H9 (cell line): ENCODE results near the gene CFAP65. TPM values are rescaled to one million over a fixed set of nuclear protein-coding genes. Genes with fewer than 3 reads are reported as not detected.

Experiments used
- DNase-seq: peaks from one replicate; pipeline ENCODE4 v3.0.0-alpha.2; 2017
- H2AFZ ChIP-seq: one replicate; pipeline ENCODE4 v1.6.1; 2013; ENCODE audit warnings: mild to moderate bottlenecking, low read length, control low read depth, moderate library complexity
- H2AK5ac ChIP-seq: 2 replicates; pipeline ENCODE4 v1.6.1; 2013; ENCODE audit warnings: low read length, control low read depth, mixed read lengths; ENCODE audit not compliant: insufficient read length
- H2BK120ac ChIP-seq: one replicate; pipeline ENCODE4 v1.6.1; 2013; ENCODE audit warnings: low read depth, mild to moderate bottlenecking, low read length, control low read depth, inconsistent platforms; ENCODE audit not compliant: poor library complexity, severe bottlenecking
- H2BK12ac ChIP-seq: 2 replicates; pipeline ENCODE4 v1.6.1; 2013; ENCODE audit warnings: low read length, control low read depth, mixed read lengths, low read depth; ENCODE audit not compliant: insufficient read length
- H2BK15ac ChIP-seq: 2 replicates; pipeline ENCODE4 v1.6.1; 2013; ENCODE audit warnings: low read depth, low read length, control low read depth
- H2BK20ac ChIP-seq: one replicate; pipeline ENCODE4 v1.6.1; 2013; ENCODE audit warnings: low read depth, mild to moderate bottlenecking, low read length, control low read depth, inconsistent platforms; ENCODE audit not compliant: poor library complexity, severe bottlenecking
- H2BK5ac ChIP-seq: 2 replicates; pipeline ENCODE4 v1.6.1; 2013; ENCODE audit warnings: low read length, control low read depth, mixed read lengths; ENCODE audit not compliant: insufficient read length
- H3K14ac ChIP-seq: 2 replicates; pipeline ENCODE4 v1.6.1; 2013; ENCODE audit warnings: low read length, control low read depth; ENCODE audit not compliant: insufficient read depth
- H3K18ac ChIP-seq: 2 replicates; pipeline ENCODE4 v1.6.1; 2013; ENCODE audit warnings: low read depth, mild to moderate bottlenecking, mixed read lengths, low read length, control low read depth; ENCODE audit not compliant: insufficient read length
- H3K23ac ChIP-seq: 2 replicates; pipeline ENCODE4 v1.6.1; 2013; ENCODE audit warnings: low read length, control low read depth, mixed read lengths, low read depth; ENCODE audit not compliant: insufficient read length
- H3K23me2 ChIP-seq: 2 replicates; pipeline ENCODE4 v1.6.1; 2013; ENCODE audit warnings: low read depth, mild to moderate bottlenecking, mixed read lengths, low read length, control low read depth; ENCODE audit not compliant: insufficient read length, poor library complexity, severe bottlenecking
- H3K27ac ChIP-seq: 2 replicates; pipeline ENCODE4 v1.5.1; 2013; ENCODE audit warnings: low read length, control low read depth, mixed read lengths, low read depth; ENCODE audit not compliant: insufficient read length
- H3K27me3 ChIP-seq: 2 replicates; pipeline ENCODE4 v1.6.1; 2013; ENCODE audit warnings: low read length, control low read depth, inconsistent platforms; ENCODE audit not compliant: insufficient read depth
- H3K4ac ChIP-seq: 2 replicates; pipeline ENCODE4 v1.6.1; 2013; ENCODE audit warnings: low read depth, mild to moderate bottlenecking, control low read depth, inconsistent platforms, low read length, moderate library complexity
- H3K4me1 ChIP-seq: 2 replicates; pipeline ENCODE4 v1.6.1; 2013; ENCODE audit warnings: low read length, control low read depth, inconsistent platforms; ENCODE audit not compliant: insufficient read depth
- H3K4me2 ChIP-seq: 2 replicates; pipeline ENCODE4 v1.6.1; 2013; ENCODE audit warnings: low read length, control low read depth, mixed read lengths; ENCODE audit not compliant: insufficient read length, insufficient read depth
- H3K56ac ChIP-seq: 2 replicates; pipeline ENCODE4 v1.6.1; 2013; ENCODE audit warnings: low read depth, mild to moderate bottlenecking, mixed read lengths, low read length, control low read depth; ENCODE audit not compliant: insufficient read length
- H3K79me1 ChIP-seq: 2 replicates; pipeline ENCODE4 v1.6.1; 2013; ENCODE audit warnings: low read depth, mild to moderate bottlenecking, moderate library complexity, low read length, control low read depth, inconsistent platforms; ENCODE audit not compliant: insufficient read depth, poor library complexity, severe bottlenecking
- H3K79me2 ChIP-seq: 2 replicates; pipeline ENCODE4 v1.6.1; 2013; ENCODE audit warnings: low read length, control low read depth, inconsistent platforms; ENCODE audit not compliant: insufficient read depth
- H3K9ac ChIP-seq: 2 replicates; pipeline ENCODE4 v1.6.1; 2013; ENCODE audit warnings: low read length, control low read depth, mixed read lengths; ENCODE audit not compliant: insufficient read length; ENCODE audit errors: extremely low read depth
- H3K9me3 ChIP-seq: one replicate; pipeline ENCODE4 v1.6.1; 2013; ENCODE audit warnings: low read depth, low read length, inconsistent platforms; ENCODE audit not compliant: control insufficient read depth
- H3T11ph ChIP-seq: one replicate; pipeline ENCODE4 v1.6.1; 2013; ENCODE audit warnings: mild to moderate bottlenecking, low read length, control low read depth, inconsistent platforms
- H4K20me1 ChIP-seq: one replicate; pipeline ENCODE4 v1.6.1; 2013; ENCODE audit not compliant: control insufficient read depth, insufficient read length, insufficient read depth
- H4K5ac ChIP-seq: 2 replicates; pipeline ENCODE4 v1.6.1; 2013; ENCODE audit warnings: low read depth, mild to moderate bottlenecking, mixed read lengths, low read length, control low read depth; ENCODE audit not compliant: insufficient read length
- H4K8ac ChIP-seq: replicated peaks from 2 replicates; pipeline ENCODE4 v1.6.1; 2013; ENCODE audit warnings: low read length, control low read depth, mixed read lengths, low read depth; ENCODE audit not compliant: insufficient read length
- H4K91ac ChIP-seq: 2 replicates; pipeline ENCODE4 v1.6.1; 2013; ENCODE audit warnings: low read depth, mild to moderate bottlenecking, moderate library complexity, mixed read lengths, low read length, control low read depth; ENCODE audit not compliant: insufficient read length
- H3K27ac Mint-ChIP-seq, 3 experiments: 2 replicates in 2 of 3; 3 replicates in 1 of 3; pipeline ENCODE4 v1.8.0; 2020 to 2021; ENCODE audit warnings: mixed read lengths in 3 of 3, mild to moderate bottlenecking in 1 of 3, moderate library complexity in 1 of 3
- H3K27me3 Mint-ChIP-seq: 2 replicates; pipeline ENCODE4 v1.8.0; 2021; ENCODE audit warnings: low read depth, mild to moderate bottlenecking, moderate library complexity, mixed read lengths
- H3K36me3 Mint-ChIP-seq, 3 experiments: 2 replicates in 2 of 3; 3 replicates in 1 of 3; pipeline ENCODE4 v1.8.0; 2020 to 2021; ENCODE audit warnings: low read depth in 3 of 3, mixed read lengths in 3 of 3; ENCODE audit not compliant: insufficient read depth in 1 of 3
- H3K4me1 Mint-ChIP-seq, 2 experiments: 2 replicates each; pipeline ENCODE4 v1.8.0; 2020; ENCODE audit warnings: mixed read lengths in 2 of 2
- H3K4me3 Mint-ChIP-seq, 2 experiments: 2 replicates in 1 of 2; 3 replicates in 1 of 2; pipeline ENCODE4 v1.8.0; 2020 to 2021; ENCODE audit warnings: mild to moderate bottlenecking in 2 of 2, mixed read lengths in 2 of 2, moderate library complexity in 1 of 2
- H3K9me3 Mint-ChIP-seq, 2 experiments: 2 replicates in 1 of 2; 3 replicates in 1 of 2; pipeline ENCODE4 v1.8.0; 2020; ENCODE audit warnings: mild to moderate bottlenecking in 2 of 2, mixed read lengths in 2 of 2, moderate library complexity in 1 of 2
- WGBS: extraction: QIAGEN DNeasy Blood & Tissue Kit; methylation state at CpG from one replicate; pipeline ENCODE4 v1.1.7; 2013; ENCODE audit warnings: missing lambda C conversion rate, low lambda C conversion rate, mixed read lengths; ENCODE audit not compliant: insufficient read length; ENCODE audit errors: extremely low coverage; 5-methylcytosine and 5-hydroxymethylcytosine counted together
- total RNA-seq: library from RNA; stranded (reverse); gene quantifications from 2 replicates; pipeline ENCODE4 v1.2.1, GENCODE V29; 2021
- TF ChIP-seq, protein P1 (sequence below): fragments of 200-600 bp; sonication (generic); conservative IDR thresholded peaks from 3 replicates; pipeline ENCODE4 v1.8.0; 2021; ENCODE audit warnings: antibody characterized with exemption, mild to moderate bottlenecking

The CFAP65 gene
- total RNA-seq, 1 experiment from 2014 or later: 0.20 TPM

DNA sequence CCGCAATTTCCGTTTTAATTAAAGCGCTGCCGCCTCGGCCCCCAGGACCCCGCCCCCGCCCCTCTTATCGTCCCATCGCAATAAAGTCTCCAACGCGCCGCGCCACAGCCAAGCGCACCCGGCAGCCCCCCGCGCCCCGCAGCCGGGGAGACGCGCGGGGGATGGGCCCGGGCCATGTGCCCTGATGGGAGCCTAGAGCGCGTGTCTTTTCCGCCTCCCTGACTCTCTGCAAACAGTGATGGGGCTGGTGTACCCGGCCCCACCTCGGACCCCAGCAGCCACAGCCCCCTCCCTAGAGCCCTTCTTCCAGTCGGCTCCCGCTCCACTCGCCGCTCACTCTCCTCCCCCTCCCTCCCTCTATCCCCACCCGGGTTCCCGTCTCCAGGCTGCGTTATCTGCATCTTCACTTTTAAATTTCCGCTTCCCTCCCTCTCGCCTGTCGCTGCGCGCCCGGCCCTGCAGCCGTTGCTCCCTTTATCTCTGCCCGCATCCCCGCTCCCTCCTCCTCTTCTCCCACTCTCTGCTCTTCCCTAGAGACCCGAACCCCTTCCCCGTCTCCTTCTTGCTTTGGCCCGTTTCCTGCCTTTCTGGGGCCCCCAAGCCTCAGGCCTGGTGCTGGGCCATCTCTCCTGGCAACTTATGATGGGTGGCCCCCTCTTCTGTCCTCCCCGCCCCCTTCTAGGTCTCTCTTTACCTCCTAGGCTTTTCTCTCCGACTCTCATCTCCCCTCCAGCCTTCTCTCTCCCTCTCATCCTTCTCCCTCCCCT lies 55.8 kb downstream of the CFAP65 start:
- Mint-ChIP-seq H3K36me3 (peaks cover 0 to 3% (median 0%) of the 10 kb centered on the region in 3 experiments; a peak in 1 of 7 replicates), H3K9me3 (peaks cover 2 to 6% of the 10 kb centered on the region in 2 experiments; a peak in 2 of 5 replicates), H3K4me1 (peaks cover 10 to 26% of the 10 kb centered on the region in 2 experiments), H3K27me3 (peaks cover 100% of the 10 kb centered on the region), H3K27ac (no peak overlapping the region), H3K4me3 (peak overlapping the region; percentile 22 to 78)
- no peak overlapping the region for H2AK5ac ChIP-seq
- TF ChIP-seq, protein P1, sequence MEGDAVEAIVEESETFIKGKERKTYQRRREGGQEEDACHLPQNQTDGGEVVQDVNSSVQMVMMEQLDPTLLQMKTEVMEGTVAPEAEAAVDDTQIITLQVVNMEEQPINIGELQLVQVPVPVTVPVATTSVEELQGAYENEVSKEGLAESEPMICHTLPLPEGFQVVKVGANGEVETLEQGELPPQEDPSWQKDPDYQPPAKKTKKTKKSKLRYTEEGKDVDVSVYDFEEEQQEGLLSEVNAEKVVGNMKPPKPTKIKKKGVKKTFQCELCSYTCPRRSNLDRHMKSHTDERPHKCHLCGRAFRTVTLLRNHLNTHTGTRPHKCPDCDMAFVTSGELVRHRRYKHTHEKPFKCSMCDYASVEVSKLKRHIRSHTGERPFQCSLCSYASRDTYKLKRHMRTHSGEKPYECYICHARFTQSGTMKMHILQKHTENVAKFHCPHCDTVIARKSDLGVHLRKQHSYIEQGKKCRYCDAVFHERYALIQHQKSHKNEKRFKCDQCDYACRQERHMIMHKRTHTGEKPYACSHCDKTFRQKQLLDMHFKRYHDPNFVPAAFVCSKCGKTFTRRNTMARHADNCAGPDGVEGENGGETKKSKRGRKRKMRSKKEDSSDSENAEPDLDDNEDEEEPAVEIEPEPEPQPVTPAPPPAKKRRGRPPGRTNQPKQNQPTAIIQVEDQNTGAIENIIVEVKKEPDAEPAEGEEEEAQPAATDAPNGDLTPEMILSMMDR: no peak
- H4K91ac ChIP-seq: no peak overlapping the region
- H3K4me1 ChIP-seq: no peaks in the 10 kb centered on the region; the same call in 1 of the 2 replicates
- no peak overlapping the region for H3K4ac ChIP-seq
- no peak overlapping the region for H2BK15ac ChIP-seq
- H3K79me1 ChIP-seq: no peaks in the 10 kb centered on the region
- H3K79me2 ChIP-seq: no peaks in the 10 kb centered on the region
- no peak overlapping the region for H3K23ac ChIP-seq
- H2BK5ac ChIP-seq: no peak overlapping the region
- H3K27me3 ChIP-seq: peaks cover 91% of the 10 kb centered on the region
- no peak overlapping the region for H3K14ac ChIP-seq
- no peak overlapping the region for H4K5ac ChIP-seq
- no peak overlapping the region for H2BK12ac ChIP-seq
- H3T11ph ChIP-seq: no peak overlapping the region
- WGBS: no CpG with 5 or more reads among the region's 49 CpGs
- peak overlapping the region; percentile 39 for H3K4me2 ChIP-seq
- no peaks in the 10 kb centered on the region for H4K20me1 ChIP-seq
- H2BK120ac ChIP-seq: no peak overlapping the region
- no peak overlapping the region for H3K18ac ChIP-seq
- H3K23me2 ChIP-seq: peaks cover 16% of the 10 kb centered on the region
- H4K8ac ChIP-seq: no peak overlapping the region
- H2AFZ ChIP-seq: no peak overlapping the region
- H3K9ac ChIP-seq: no peak overlapping the region
- DNase-seq: peak; percentile 76
- H3K56ac ChIP-seq: no peak overlapping the region
- H2BK20ac ChIP-seq: no peak overlapping the region
- no peaks in the 10 kb centered on the region for H3K9me3 ChIP-seq
- no peak overlapping the region for H3K27ac ChIP-seq
